ENCODE measurements around the gene DDX56.

- no peak for TF ChIP-seq CTCF (IDR thresholded peaks at IDR 0.05)
- no peak for TF ChIP-seq POLR2A (IDR thresholded peaks at IDR 0.05)
Observed at GRCh38 chr7:44583146-44583865, 9.6 kb upstream of the DDX56 start.
